HEK293T (cell line): ENCODE results near the gene CEP170.
"Not testable (repeated sequence)": the region's sequence is repeated elsewhere in the genome, so short reads cannot be mapped to it uniquely, and the experiment has no call there.

Experiments used
- CTBP1 ChIP-seq: fragments of 450-650 bp; IDR thresholded peaks from 2 replicates; pipeline ENCODE4 v1.6.1; 2016; ENCODE audit warnings: borderline replicate concordance
- FOXK2 ChIP-seq: fragments of 450-650 bp; IDR thresholded peaks from 2 replicates; pipeline ENCODE4 v1.6.1; 2016; ENCODE audit warnings: mild to moderate bottlenecking
- LEF1 ChIP-seq: fragments of 450-650 bp; IDR thresholded peaks from 2 replicates; pipeline ENCODE4 v1.6.1; 2017; ENCODE audit warnings: mild to moderate bottlenecking, borderline replicate concordance
- PKNOX1 ChIP-seq: fragments of 450-650 bp; IDR thresholded peaks from 2 replicates; pipeline ENCODE4 v1.6.1; 2016
- SP1 ChIP-seq: fragments of 450-650 bp; IDR thresholded peaks from 2 replicates; pipeline ENCODE4 v1.6.1; 2017
- SUZ12 ChIP-seq: fragments of 450-650 bp; IDR thresholded peaks from 2 replicates; pipeline ENCODE4 v1.6.1; 2016; ENCODE audit warnings: mild to moderate bottlenecking
- TARDBP ChIP-seq: fragments of 450-650 bp; IDR thresholded peaks from 2 replicates; pipeline ENCODE4 v1.6.1; 2016
- ZNF384 ChIP-seq: fragments of 450-650 bp; IDR thresholded peaks from 2 replicates; pipeline ENCODE4 v1.6.1; 2016

- not testable (repeated sequence) for TF ChIP-seq CTBP1, ZNF384, SUZ12, LEF1, FOXK2, SP1, TARDBP, PKNOX1
Measured at GRCh38 chr1:243215276-243215875, 39.7 kb downstream of the CEP170 start.
